ENCODE data around the gene ITGAV.
"Not testable (repeated sequence)": the region's sequence is repeated elsewhere in the genome, so short reads cannot be mapped to it uniquely, and the experiment has no call there.

- not testable (repeated sequence) for TF ChIP-seq POLR2AphosphoS5, CTCF, POLR2A (IDR thresholded peaks at IDR 0.05)
Observed at GRCh38 chr2:186569127-186569526, 20.7 kb upstream of the ITGAV start.
